DND-41 (cell line): ENCODE data around the gene SMIM29.

ENCODE experiments used
- ATAC-seq: fragments of 200-7000 bp; cut with Tn5 transposase; 3 replicates; pipeline ENCODE4 v1.9.1; 2021; ENCODE audit warnings: low read depth; ENCODE audit not compliant: insufficient read depth
- DNase-seq: peaks from one replicate; pipeline ENCODE4 v3.0.0-alpha.2; 2020
- H2AFZ ChIP-seq: 2 replicates; pipeline ENCODE4 v1.6.0; 2012; ENCODE audit warnings: low read depth, low read length
- H3K27ac ChIP-seq: 2 replicates; pipeline ENCODE4 v1.5.1; 2012; ENCODE audit warnings: low read length, inconsistent platforms
- H3K27me3 ChIP-seq: fragments of 200-600 bp; sonication (generic); 2 replicates; pipeline ENCODE4 v1.6.0; 2012; ENCODE audit warnings: low read length, mild to moderate bottlenecking, inconsistent platforms; ENCODE audit not compliant: insufficient read depth, poor library complexity
- H3K36me3 ChIP-seq: 2 replicates; pipeline ENCODE4 v1.5.1; 2012; ENCODE audit warnings: low read length, inconsistent platforms; ENCODE audit not compliant: insufficient read depth
- H3K4me1 ChIP-seq: 2 replicates; pipeline ENCODE4 v1.5.1; 2012; ENCODE audit warnings: mild to moderate bottlenecking, low read length; ENCODE audit not compliant: insufficient read depth
- H3K4me2 ChIP-seq: 2 replicates; pipeline ENCODE4 v1.6.0; 2012; ENCODE audit warnings: mild to moderate bottlenecking, moderate library complexity, low read length, inconsistent platforms; ENCODE audit not compliant: insufficient read depth
- H3K4me3 ChIP-seq, 2 experiments: fragments of 200-600 bp in 1 of 2; shearing (Covaris generic) in 1 of 2; 2 replicates each; pipeline ENCODE4 v1.5.1; 2012 to 2016; ENCODE audit warnings: inconsistent platforms in 2 of 2, low read length in 2 of 2, mild to moderate bottlenecking in 2 of 2, low read depth in 1 of 2, moderate library complexity in 1 of 2
- H3K79me2 ChIP-seq: 2 replicates; pipeline ENCODE4 v1.6.0; 2012; ENCODE audit warnings: low read length, inconsistent platforms; ENCODE audit not compliant: insufficient read depth
- H3K9ac ChIP-seq: 2 replicates; pipeline ENCODE4 v1.6.0; 2012; ENCODE audit warnings: low read depth, mild to moderate bottlenecking, inconsistent platforms, low read length, moderate library complexity
- H3K9me3 ChIP-seq: 2 replicates; pipeline ENCODE4 v1.5.1; 2012; ENCODE audit warnings: low read length, moderate library complexity, mild to moderate bottlenecking, inconsistent platforms; ENCODE audit not compliant: insufficient read depth, severe bottlenecking
- H4K20me1 ChIP-seq: 2 replicates; pipeline ENCODE4 v1.6.0; 2012; ENCODE audit warnings: low read length; ENCODE audit not compliant: insufficient read depth
- CTCF ChIP-seq: IDR thresholded peaks from 2 replicates; pipeline ENCODE4 v1.5.1; 2012; ENCODE audit warnings: borderline replicate concordance, low read length, moderate library complexity, mild to moderate bottlenecking; ENCODE audit not compliant: poor library complexity, severe bottlenecking; ENCODE audit errors: extremely low read depth
- EZH2 ChIP-seq: IDR thresholded peaks from 3 replicates; pipeline ENCODE4 v1.6.1; 2012; ENCODE audit warnings: borderline replicate concordance, low read depth, mild to moderate bottlenecking, moderate library complexity, low read length, inconsistent platforms; ENCODE audit not compliant: severe bottlenecking

The SMIM29 gene

GRCh38 chr6:34196833-34197195 is 52.0 kb downstream of the SMIM29 start:
- H3K27me3 ChIP-seq, result peaks cover 7% of the 10 kb centered on the region
- TF ChIP-seq CTCF (no peak), EZH2 (no peak)
- no peaks in the 10 kb centered on the region for H3K79me2 ChIP-seq
- peak overlapping the region in 1 of 2 experiments; percentile 52; a peak in 2 of 4 replicates for H3K4me3 ChIP-seq
- no peak for ATAC-seq
- DNase-seq, result no peak
- no peak overlapping the region for H3K27ac ChIP-seq
- peak overlapping the region; percentile 84 for H2AFZ ChIP-seq
- no peaks in the 10 kb centered on the region for H4K20me1 ChIP-seq
- H3K9ac ChIP-seq, result peak overlapping the region; percentile 38
- no peaks in the 10 kb centered on the region for H3K36me3 ChIP-seq
- H3K4me1 ChIP-seq, result peaks cover 11% of the 10 kb centered on the region
- no peaks in the 10 kb centered on the region for H3K9me3 ChIP-seq
- H3K4me2 ChIP-seq, result peak overlapping the region; percentile 69
